Liver (tissue), 9 donors: ENCODE results near the gene SLC25A21. TPM values are rescaled to one million over a fixed set of nuclear protein-coding genes. Genes with fewer than 3 reads are reported as not detected.

Experiments
- DNase-seq: peaks from one replicate; pipeline ENCODE4 v3.0.0-alpha.2; 2017; ENCODE audit warnings: low spot score
- H3K27ac ChIP-seq, 2 donors: one replicate each; pipeline ENCODE4 v1.7.0; 2013; ENCODE audit warnings: inconsistent platforms in 2 of 2, low read length in 2 of 2, control low read depth in 1 of 2, low read depth in 1 of 2, mild to moderate bottlenecking in 1 of 2
- H3K27me3 ChIP-seq, 4 donors: one replicate each; pipeline versions ENCODE4 v1.6.1 to v1.7.0; 2013; ENCODE audit warnings: low read length in 3 of 4, inconsistent platforms in 1 of 4, mild to moderate bottlenecking in 1 of 4, moderate library complexity in 1 of 4; ENCODE audit not compliant: control insufficient read depth in 4 of 4, insufficient read depth in 4 of 4
- H3K36me3 ChIP-seq, 4 donors: one replicate each; pipeline versions ENCODE4 v1.6.1 to v1.7.0; 2013; ENCODE audit warnings: low read length in 3 of 4, mild to moderate bottlenecking in 3 of 4, low read depth in 1 of 4, moderate library complexity in 1 of 4; ENCODE audit not compliant: control insufficient read depth in 4 of 4, insufficient read depth in 3 of 4
- H3K4me1 ChIP-seq, 4 donors: one replicate each; pipeline versions ENCODE4 v1.6.1 to v1.7.0; 2013; ENCODE audit warnings: low read length in 3 of 4, mild to moderate bottlenecking in 3 of 4, moderate library complexity in 1 of 4; ENCODE audit not compliant: control insufficient read depth in 4 of 4, insufficient read depth in 4 of 4
- H3K4me3 ChIP-seq, 3 donors: one replicate each; pipeline versions ENCODE4 v1.6.1 to v1.7.0; 2013; ENCODE audit warnings: low read length in 3 of 3, control low read depth in 1 of 3, low read depth in 1 of 3, mild to moderate bottlenecking in 1 of 3
- H3K9ac ChIP-seq, 2 donors: one replicate each; pipeline ENCODE4 v1.7.0; 2013; ENCODE audit warnings: low read length in 2 of 2, mild to moderate bottlenecking in 2 of 2, moderate library complexity in 2 of 2, control low read depth in 1 of 2, low read depth in 1 of 2
- H3K9me3 ChIP-seq, 4 donors: one replicate each; pipeline versions ENCODE4 v1.6.1 to v1.7.0; 2013; ENCODE audit warnings: low read length in 3 of 4; ENCODE audit not compliant: control insufficient read depth in 4 of 4
- CTCF ChIP-seq: fragments of 150-350 bp; IDR thresholded peaks from 2 replicates; pipeline ENCODE4 v1.5.1; 2017; ENCODE audit warnings: improper control_type of control experiment, low read depth, low read length; ENCODE audit not compliant: missing input control
- EGR1 ChIP-seq, 2 donors: IDR thresholded peaks; 2 replicates each; pipeline ENCODE4 v1.6.1; 2016 to 2018; ENCODE audit warnings: antibody characterized with exemption in 2 of 2, low read depth in 2 of 2
- FOXA1 ChIP-seq: IDR thresholded peaks from 2 replicates; pipeline ENCODE4 v1.6.1; 2016; ENCODE audit warnings: antibody characterized with exemption
- FOXA2 ChIP-seq: IDR thresholded peaks from 2 replicates; pipeline ENCODE4 v1.6.1; 2016; ENCODE audit warnings: antibody characterized with exemption
- GABPA ChIP-seq, 2 donors: IDR thresholded peaks in 1 of 2; conservative IDR thresholded peaks in 1 of 2; 2 replicates each; pipeline ENCODE4 v1.6.1; 2016; ENCODE audit warnings: antibody characterized with exemption in 2 of 2, mild to moderate bottlenecking in 1 of 2, moderate library complexity in 1 of 2
- HNF4A ChIP-seq, 2 donors: conservative IDR thresholded peaks; 2 replicates each; pipeline ENCODE4 v1.6.1; 2016; ENCODE audit warnings: antibody characterized with exemption in 2 of 2, mild to moderate bottlenecking in 2 of 2
- HNF4G ChIP-seq: IDR thresholded peaks from 2 replicates; pipeline ENCODE4 v1.6.1; 2016; ENCODE audit warnings: antibody characterized with exemption
- NR2F2 ChIP-seq: IDR thresholded peaks from 2 replicates; pipeline ENCODE4 v1.6.1; 2016; ENCODE audit warnings: antibody characterized with exemption
- RAD21 ChIP-seq, 2 donors: IDR thresholded peaks; 2 replicates each; pipeline ENCODE4 v1.6.1; 2016; ENCODE audit warnings: antibody characterized with exemption in 2 of 2, mild to moderate bottlenecking in 2 of 2
- SP1 ChIP-seq: IDR thresholded peaks from 2 replicates; pipeline ENCODE4 v1.6.1; 2018; ENCODE audit warnings: antibody characterized with exemption, mild to moderate bottlenecking
- YY1 ChIP-seq: IDR thresholded peaks from 2 replicates; pipeline ENCODE4 v1.6.1; 2016; ENCODE audit warnings: antibody characterized with exemption, mild to moderate bottlenecking
- ZBTB33 ChIP-seq: IDR thresholded peaks from 2 replicates; pipeline ENCODE4 v1.6.1; 2016; ENCODE audit warnings: antibody characterized with exemption
- WGBS: extraction: QIAGEN DNeasy Blood & Tissue Kit; methylation state at CpG from one replicate; pipeline ENCODE4 v1.1.7; 2013; 5-methylcytosine and 5-hydroxymethylcytosine counted together
- polyA plus RNA-seq, 2 donors: library from polyadenylated mRNA; stranded (reverse) in 1 of 2; unstranded in 1 of 2; fragments of 200-250 nt in 1 of 2; fragments of >200 nt in 1 of 2; fragmentation: Nextera tagmentation in 1 of 2; extraction: Ambion mirVana in 1 of 2; gene quantifications; one replicate each; pipeline versions ENCODE4 v1.2.1 to v1.2.3, GENCODE V29; 2013 to 2015
- total RNA-seq, 2 donors: library from RNA; depleted of rRNA; stranded (reverse); fragments of >200 nt; gene quantifications; one replicate each; pipeline ENCODE4 v1.2.3, GENCODE V29; 2014
- TF ChIP-seq, protein P1 (sequence below): IDR thresholded peaks from 2 replicates; pipeline ENCODE4 v1.6.1; 2016; ENCODE audit warnings: antibody characterized with exemption
- TF ChIP-seq, protein P2 (sequence below): IDR thresholded peaks from 2 replicates; pipeline ENCODE4 v1.6.1; 2016; ENCODE audit warnings: antibody characterized with exemption, mild to moderate bottlenecking
- TF ChIP-seq, protein P3 (sequence below): IDR thresholded peaks from 2 replicates; pipeline ENCODE4 v1.6.1; 2016; ENCODE audit warnings: antibody characterized with exemption
- donor health status: healthy.
- donor health status: healthy.
- donor health status: healthy.
- donor health status: healthy.
- donor health status: healthy.

Gene SLC25A21
- total and polyA plus RNA-seq, 4 donors: 0.13 to 24.3 (median 0.23) TPM

GRCh38 chr14:37046815-37047214, 125.6 kb downstream of the SLC25A21 start:
- Histone ChIP-seq H3K36me3 (no peaks in the 10 kb centered on the region), H3K9ac (no peak overlapping the region), H3K4me3 (no peak overlapping the region), H3K27me3 (no peaks in the 10 kb centered on the region), H3K4me1 (no peaks in the 10 kb centered on the region), H3K9me3 (no peaks in the 10 kb centered on the region), H3K27ac (no peak overlapping the region)
- 78% methylated on average over 2 of the region's 2 CpGs for WGBS
- no peak for DNase-seq
- TF ChIP-seq FOXA2: no peak
- TF ChIP-seq, protein P1, sequence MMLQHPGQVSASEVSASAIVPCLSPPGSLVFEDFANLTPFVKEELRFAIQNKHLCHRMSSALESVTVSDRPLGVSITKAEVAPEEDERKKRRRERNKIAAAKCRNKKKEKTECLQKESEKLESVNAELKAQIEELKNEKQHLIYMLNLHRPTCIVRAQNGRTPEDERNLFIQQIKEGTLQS: no peak
- TF ChIP-seq YY1: no peak
- TF ChIP-seq SP1: no peak
- TF ChIP-seq CTCF: no peak
- no peak for TF ChIP-seq EGR1 (IDR thresholded peaks at IDR 0.05; ENCODE audit: low read depth in 2 of 2)
- TF ChIP-seq ZBTB33: no peak
- no peak for TF ChIP-seq GABPA (IDR thresholded peaks at IDR 0.05 in 1 of 2, conservative IDR thresholded peaks at IDR 0.05 in 1 of 2)
- TF ChIP-seq HNF4A (conservative IDR thresholded peaks at IDR 0.05): no peak
- no peak for TF ChIP-seq RAD21 (IDR thresholded peaks at IDR 0.05)
- TF ChIP-seq, protein P2, sequence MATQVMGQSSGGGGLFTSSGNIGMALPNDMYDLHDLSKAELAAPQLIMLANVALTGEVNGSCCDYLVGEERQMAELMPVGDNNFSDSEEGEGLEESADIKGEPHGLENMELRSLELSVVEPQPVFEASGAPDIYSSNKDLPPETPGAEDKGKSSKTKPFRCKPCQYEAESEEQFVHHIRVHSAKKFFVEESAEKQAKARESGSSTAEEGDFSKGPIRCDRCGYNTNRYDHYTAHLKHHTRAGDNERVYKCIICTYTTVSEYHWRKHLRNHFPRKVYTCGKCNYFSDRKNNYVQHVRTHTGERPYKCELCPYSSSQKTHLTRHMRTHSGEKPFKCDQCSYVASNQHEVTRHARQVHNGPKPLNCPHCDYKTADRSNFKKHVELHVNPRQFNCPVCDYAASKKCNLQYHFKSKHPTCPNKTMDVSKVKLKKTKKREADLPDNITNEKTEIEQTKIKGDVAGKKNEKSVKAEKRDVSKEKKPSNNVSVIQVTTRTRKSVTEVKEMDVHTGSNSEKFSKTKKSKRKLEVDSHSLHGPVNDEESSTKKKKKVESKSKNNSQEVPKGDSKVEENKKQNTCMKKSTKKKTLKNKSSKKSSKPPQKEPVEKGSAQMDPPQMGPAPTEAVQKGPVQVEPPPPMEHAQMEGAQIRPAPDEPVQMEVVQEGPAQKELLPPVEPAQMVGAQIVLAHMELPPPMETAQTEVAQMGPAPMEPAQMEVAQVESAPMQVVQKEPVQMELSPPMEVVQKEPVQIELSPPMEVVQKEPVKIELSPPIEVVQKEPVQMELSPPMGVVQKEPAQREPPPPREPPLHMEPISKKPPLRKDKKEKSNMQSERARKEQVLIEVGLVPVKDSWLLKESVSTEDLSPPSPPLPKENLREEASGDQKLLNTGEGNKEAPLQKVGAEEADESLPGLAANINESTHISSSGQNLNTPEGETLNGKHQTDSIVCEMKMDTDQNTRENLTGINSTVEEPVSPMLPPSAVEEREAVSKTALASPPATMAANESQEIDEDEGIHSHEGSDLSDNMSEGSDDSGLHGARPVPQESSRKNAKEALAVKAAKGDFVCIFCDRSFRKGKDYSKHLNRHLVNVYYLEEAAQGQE: no peak
- no peak for TF ChIP-seq NR2F2
- TF ChIP-seq, protein P3, sequence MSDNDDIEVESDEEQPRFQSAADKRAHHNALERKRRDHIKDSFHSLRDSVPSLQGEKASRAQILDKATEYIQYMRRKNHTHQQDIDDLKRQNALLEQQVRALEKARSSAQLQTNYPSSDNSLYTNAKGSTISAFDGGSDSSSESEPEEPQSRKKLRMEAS: no peak
- no peak for TF ChIP-seq FOXA1
- no peak for TF ChIP-seq HNF4G

GRCh38 chr14:37045340-37046061, 126.9 kb downstream of the SLC25A21 start:
- H3K4me1 ChIP-seq: no peaks in the 10 kb centered on the region
- no peak overlapping the region for H3K9ac ChIP-seq
- no peaks in the 10 kb centered on the region for H3K36me3 ChIP-seq
- H3K4me3 ChIP-seq: no peak overlapping the region
- no peak overlapping the region for H3K27ac ChIP-seq
- TF ChIP-seq, protein P3: no peak
- TF ChIP-seq YY1 (no peak), EGR1 (IDR thresholded peaks at IDR 0.05; ENCODE audit: low read depth in 2 of 2) (no peak), NR2F2 (no peak)
- no peak for DNase-seq
- H3K9me3 ChIP-seq: no peaks in the 10 kb centered on the region
- WGBS: 72% methylated on average over 5 of the region's 5 CpGs
- no peaks in the 10 kb centered on the region for H3K27me3 ChIP-seq
